HG03175 (cell line): ENCODE data around the gene TUBA4A.
"Not testable (repeated sequence)": the region's sequence is repeated elsewhere in the genome, so short reads cannot be mapped to it uniquely, and the experiment has no call there.

ENCODE experiments used
- ATAC-seq: cut with Tn5 transposase; IDR thresholded peaks from one replicate; pipeline ENCODE4 v1.9.1; 2021; ENCODE audit warnings: mild to moderate bottlenecking, moderate library complexity; ENCODE audit not compliant: unreplicated experiment

Gene TUBA4A

DNA sequence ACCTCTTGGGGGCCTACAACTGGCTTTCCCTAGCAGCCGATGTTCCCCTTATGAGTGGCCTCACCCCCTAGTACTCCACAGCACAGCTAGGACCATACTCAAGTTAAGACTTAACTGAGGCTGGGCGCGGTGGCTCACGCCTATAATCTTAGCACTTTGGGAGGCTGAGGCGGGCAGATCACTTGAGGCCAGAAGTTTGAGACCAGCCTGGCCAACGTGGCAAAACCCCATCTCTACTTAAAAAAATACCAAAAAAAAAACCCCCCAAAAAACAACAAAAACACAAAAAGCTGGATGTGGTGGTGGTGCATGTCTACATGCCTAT lies 33.4 kb upstream of the TUBA4A start:
- ATAC-seq, result not testable (repeated sequence)

DNA sequence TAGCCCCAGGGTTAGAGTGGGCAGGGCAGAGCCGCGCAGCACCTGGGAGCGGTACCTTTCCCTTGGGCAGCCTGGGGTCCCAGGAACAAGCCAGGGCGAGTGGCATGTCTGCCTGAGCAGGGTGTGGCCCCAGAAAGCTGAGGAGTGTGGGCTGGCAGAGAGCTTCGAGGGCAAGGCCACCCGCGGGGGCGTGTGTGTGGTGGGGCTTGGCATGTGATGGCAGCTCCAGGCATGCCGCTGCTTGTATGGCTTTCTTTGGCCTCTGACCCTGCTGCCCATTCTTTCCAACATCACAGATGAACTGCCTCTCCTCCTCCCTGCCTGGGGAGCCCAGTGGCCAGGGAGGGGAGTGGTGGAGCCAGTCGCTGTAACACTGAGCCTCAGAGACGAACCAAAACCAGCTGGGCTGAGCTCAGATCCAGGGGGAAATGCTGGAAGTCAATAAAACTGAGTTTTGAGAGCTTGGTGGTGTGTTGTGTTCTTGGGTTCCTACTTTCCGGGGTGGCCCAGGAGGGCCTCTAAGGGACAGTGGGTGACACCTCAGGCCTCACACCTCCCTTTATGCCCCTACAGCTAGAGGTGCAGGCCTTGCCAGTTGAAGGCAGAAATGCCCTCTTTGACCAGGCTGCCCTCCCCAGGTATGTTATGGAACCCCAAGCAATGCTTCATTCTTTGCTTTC lies 32.9 kb upstream of the TUBA4A start:
- no peak for ATAC-seq

DNA sequence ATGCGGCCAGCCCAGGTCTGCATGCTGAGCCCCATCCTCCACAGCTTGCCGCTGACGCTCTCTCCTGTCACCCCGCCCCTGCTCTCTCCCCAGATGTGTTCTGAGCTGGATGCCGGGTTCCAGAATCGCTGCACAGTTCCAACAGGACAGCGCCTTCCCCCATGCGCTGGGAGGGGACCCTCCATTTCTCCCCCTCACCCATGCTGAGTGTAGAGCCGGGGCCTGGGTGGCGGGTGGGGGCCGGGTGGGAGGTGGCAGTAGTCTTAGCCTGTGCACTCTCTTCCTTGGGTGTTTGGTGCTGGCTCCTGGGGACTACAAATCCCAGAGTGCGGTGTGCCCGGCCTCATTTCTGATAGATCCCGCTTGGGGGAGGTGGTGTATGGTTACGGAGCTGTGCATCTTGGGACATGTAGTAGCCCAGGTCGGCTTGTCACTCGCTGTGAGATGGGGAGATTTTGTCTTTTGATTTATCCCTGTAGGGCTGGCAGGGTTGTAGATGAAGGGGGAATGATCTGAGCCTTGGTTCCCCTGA lies 32.2 kb upstream of the TUBA4A start:
- no peak for ATAC-seq

DNA sequence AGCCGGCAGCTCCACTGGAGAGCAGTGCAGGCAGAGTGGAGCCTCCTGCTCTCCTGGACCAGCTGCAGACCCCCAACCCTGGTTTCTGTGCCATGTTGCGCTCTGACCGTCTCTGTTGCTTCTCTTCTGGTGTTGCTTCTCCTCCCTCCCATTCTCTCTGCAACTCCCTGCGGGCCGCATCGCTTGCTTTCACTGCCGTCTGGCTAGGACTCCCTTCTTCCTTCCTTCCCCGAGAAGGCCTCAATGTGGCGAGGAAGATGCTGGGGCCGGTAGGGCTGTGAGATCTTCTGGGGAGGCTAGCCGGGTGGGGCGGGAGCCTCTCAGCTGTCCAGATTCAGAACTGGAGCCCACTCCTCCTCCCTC lies 31.6 kb upstream of the TUBA4A start:
- ATAC-seq, result no peak

- ATAC-seq, result no peak
Measured at GRCh38 chr2:219284501-219285372, 31.0 kb upstream of the TUBA4A start.

- no peak for ATAC-seq
Measured at GRCh38 chr2:219282943-219283581, 29.3 kb upstream of the TUBA4A start.

DNA sequence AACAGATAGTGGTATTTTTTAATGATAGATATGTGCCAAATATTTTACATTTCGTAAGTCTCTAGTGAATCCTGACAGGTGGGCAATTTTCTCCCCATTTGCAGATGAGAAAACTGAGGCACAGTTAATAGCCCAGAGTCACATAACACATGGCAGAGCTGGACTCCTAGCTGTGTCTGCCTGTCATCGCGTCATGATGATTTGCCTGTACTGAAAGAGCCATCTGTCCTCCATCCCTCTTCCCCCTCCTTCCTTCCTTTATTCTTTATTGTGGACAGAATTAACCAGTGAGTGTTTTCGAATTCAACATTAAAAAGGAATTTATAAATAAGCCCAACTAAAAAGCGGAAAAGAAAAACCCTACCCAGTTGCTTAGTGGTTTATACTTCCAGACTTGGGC lies 28.7 kb upstream of the TUBA4A start:
- no peak for ATAC-seq

- no peak for ATAC-seq
Measured at GRCh38 chr2:219281588-219281987, 27.9 kb upstream of the TUBA4A start.

- ATAC-seq, result no peak
Measured at GRCh38 chr2:219280651-219281050, 26.9 kb upstream of the TUBA4A start.

DNA sequence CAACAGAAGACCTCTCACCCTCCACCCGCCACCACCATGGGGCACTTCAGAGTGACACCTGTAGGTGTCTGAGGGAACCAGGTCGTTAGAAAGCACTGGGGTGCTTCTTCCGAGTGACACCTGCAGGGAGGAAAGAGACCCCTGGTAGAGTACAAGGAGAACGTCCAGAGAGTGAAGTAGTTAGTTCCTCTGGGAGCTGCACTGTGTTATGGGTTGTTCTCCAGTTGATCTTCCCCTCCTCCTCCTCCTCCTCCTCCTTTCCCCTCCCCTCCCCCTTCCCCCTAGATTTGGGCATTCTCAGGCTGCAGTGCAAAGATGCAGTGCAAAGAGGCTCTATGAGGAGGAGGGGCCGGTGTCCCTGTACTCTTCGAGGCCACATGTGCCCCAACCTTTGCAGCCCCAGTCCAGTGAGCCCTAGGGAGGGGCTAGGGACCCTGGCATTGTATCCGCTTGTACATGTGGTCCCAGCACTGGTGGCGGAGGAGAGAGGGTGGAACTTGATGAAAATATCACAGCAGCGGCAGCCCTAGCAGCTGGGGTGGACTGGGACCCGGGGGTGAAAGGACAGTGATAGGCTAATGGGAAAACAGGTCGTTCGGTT lies 26.3 kb upstream of the TUBA4A start:
- no peak for ATAC-seq

DNA sequence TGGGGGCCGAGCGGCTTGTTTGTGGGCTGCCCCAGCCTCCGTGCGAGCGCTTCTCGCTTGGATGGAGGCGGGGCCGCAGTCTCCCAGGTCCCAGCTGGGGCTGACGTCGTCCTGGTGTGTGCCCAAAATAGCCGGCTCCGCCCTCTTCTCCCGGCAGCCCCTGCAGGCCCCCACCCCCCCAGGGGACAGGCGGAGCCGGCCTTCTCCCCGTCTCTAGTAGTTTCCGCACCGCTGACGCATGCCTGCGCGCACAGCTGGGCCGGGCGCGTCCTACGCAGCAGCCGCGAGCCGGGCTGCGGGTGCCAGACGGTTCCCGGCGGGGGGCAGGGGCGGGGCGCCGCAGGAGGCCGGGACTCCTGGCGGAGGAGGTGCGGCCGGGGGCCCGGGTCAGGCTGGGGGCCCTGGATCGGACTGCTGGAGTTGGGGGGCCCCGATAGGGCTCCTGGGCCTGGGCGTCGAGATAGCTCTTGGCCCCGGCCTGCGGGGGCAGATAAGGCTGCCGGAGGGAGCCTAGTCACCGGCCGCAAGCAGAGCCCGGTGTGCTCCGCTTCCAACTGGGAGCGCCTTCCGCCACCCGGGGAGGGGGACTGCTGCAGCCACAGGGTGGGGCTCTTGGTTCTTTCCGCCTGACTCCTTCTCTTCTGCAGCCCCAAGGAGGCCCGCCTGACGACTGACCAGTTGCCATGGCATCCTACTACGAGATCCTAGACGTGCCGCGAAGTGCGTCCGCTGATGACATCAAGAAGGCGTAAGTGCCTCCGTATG lies 25.6 kb upstream of the TUBA4A start, which contains the start of gene DNAJB2:
Gene DNAJB2, plus strand, starts transcription at position 216 of the 765 bp plus-strand sequence. Its CDS starts 468 bp downstream, at position 684.
- peak; percentile 82 for ATAC-seq

DNA sequence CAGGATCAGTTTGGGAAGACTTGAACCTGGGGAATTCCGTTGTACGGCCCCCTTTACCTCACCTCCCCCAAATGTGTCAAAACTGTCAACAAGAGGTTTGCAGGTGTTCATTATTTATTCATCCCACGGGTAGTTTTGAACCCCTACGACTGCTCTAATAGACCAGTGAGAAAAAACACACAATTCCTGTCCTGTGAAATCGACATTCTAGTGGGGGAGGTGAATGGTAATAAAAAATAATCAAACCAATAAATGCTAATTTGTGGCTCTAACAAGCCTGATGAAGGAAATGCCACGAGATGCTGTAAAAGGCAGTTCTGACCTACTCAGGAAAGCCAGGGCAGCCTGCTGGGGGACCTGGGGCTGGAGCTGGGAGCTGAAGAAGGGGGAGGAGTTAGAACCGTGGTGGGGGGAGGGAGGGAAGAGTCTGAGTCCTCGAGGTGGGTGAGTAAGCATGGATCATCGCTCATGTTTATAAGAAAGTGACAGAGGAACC lies 25.0 kb upstream of the TUBA4A start:
- no peak for ATAC-seq

DNA sequence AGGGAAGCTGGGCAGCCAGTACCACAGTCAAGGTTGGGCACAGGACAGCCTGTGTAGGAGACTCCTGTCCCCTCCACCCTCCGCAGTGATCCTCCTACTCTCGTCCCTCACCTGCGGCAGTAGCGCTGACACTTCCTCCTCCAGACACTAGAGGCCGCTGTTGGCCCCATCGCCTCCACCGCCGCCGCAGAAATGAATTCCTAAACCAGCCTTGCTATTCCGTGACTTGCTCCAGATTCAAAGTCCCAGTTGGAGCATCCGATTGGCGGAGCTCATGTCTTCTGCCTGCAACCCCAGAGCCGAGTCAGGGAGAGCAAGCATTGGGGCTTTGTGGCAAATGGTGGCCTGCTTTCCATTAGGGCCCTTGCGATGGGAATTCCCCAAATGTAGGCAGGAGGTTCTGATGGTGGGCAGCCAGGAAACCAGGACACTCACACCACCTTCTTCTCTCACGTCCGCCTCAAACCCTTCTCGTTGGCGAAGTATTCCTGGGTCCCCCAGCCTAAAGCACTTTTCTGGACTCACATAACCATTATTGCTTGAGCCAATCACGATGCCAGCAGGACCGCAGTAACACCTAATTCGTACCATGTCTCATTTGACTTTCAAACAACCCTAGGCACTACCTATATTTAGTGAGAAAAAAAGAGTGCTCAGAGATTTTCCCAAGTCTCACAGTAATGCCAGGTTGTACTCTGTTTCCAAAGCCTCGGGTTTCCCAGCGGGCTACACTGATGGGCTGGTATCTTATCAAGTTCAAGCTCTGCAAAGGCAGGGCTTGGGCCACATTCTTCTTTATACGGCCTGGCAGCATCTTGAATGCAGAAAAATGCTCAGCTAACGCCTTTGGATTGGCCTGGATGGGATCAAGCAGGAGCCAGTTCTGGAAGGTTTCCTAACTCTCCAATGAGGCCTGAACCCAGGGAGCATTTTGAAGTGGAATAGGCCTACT lies 24.3 kb upstream of the TUBA4A start:
- no peak for ATAC-seq

GRCh38 chr2:219274361-219274921 lies 20.7 kb upstream of the TUBA4A start:
- ATAC-seq, result no peak

DNA sequence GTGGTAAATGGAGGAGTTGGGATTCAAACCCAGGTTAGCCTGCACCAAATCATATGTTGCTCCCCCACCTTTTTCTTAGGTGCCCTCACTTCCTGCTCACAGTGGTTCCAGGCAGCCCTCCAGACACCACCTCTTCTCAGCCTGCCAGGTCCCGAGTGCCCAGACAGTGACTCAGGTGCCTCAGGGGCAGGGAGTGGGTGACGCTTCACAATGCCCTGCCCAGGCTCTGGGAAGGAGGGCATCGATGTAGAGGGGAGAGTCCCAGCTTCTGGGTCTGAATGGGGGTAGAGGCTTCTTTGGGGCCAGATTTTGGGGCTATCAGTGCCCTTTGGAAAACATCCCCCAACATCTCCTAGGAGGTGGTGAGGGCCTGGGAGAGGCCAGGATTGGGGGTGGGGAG lies 20.2 kb upstream of the TUBA4A start:
- ATAC-seq, result no peak

DNA sequence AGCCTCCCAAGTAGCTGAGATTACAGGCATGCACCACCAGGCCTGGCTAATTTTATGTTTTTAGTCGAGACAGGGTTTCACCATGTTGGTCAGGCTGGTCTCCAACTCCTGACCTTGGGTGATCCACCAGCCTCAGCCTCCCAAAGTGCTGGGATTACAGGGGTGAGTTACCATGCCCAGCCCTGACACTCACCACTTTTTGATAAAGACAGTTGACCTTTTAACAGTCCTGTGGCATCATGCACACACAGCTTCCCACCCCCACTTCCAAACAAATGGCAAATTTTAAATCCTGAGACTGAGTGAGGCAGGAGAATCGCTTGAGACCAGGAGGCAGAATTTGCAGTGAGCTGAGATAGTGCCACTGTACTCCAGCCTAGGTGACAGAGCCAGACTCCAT lies 19.3 kb upstream of the TUBA4A start:
- no peak for ATAC-seq

DNA sequence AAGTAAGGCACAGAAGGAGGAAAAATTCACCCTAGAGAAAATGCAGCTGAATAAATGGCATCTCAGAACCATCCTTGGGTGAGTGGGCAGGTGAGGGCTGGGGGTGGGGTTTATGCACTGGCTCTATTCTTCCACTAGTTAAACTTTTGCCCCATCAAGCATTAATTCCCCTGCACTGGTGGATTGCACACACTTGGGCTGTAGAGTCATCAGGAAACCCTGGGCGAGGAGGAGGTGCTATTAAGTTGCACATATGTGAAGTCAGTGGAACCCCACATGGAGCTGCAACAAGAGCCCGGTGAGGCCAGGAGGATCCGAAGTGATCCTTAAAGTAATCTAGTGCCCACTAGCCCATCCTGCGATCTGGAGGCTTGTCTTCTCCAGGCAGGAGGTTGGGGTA lies 18.6 kb upstream of the TUBA4A start:
- no peak for ATAC-seq

- no peak for ATAC-seq
Measured at GRCh38 chr2:219271021-219271420, 17.3 kb upstream of the TUBA4A start.

DNA sequence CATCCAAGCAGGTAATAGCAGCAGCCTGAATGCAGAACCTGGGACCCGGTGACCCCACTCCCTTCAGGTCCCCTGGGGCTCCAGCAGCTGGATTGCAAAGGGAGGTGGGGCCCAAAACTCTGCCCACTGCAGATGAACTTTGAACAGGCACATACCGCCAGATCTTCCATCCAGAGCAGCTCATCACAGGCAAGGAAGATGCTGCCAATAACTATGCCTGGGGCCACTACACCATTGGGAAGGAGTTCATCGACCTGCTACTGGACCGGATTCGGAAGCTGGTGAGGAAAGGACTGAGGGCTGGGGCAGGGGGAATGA lies 16.3 kb upstream of the TUBA4A start:
- no peak for ATAC-seq
